GM12873 (cell line): ENCODE data around the gene NLRP6.

ENCODE experiments used
- TF ChIP-seq, protein P1 (sequence below): IDR thresholded peaks from 2 replicates; pipeline ENCODE4 v1.5.1; 2012; ENCODE audit warnings: low read depth, mild to moderate bottlenecking, moderate library complexity, low read length, control low read depth; ENCODE audit not compliant: insufficient read depth; ENCODE audit errors: missing control alignments

The NLRP6 gene

GRCh38 chr11:315051-315481 is 36.9 kb downstream of the NLRP6 start:
- TF ChIP-seq, protein P1, sequence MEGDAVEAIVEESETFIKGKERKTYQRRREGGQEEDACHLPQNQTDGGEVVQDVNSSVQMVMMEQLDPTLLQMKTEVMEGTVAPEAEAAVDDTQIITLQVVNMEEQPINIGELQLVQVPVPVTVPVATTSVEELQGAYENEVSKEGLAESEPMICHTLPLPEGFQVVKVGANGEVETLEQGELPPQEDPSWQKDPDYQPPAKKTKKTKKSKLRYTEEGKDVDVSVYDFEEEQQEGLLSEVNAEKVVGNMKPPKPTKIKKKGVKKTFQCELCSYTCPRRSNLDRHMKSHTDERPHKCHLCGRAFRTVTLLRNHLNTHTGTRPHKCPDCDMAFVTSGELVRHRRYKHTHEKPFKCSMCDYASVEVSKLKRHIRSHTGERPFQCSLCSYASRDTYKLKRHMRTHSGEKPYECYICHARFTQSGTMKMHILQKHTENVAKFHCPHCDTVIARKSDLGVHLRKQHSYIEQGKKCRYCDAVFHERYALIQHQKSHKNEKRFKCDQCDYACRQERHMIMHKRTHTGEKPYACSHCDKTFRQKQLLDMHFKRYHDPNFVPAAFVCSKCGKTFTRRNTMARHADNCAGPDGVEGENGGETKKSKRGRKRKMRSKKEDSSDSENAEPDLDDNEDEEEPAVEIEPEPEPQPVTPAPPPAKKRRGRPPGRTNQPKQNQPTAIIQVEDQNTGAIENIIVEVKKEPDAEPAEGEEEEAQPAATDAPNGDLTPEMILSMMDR, result no peak

GRCh38 chr11:315516-315994 is 37.3 kb downstream of the NLRP6 start:
- TF ChIP-seq, protein P1, result no peak

DNA sequence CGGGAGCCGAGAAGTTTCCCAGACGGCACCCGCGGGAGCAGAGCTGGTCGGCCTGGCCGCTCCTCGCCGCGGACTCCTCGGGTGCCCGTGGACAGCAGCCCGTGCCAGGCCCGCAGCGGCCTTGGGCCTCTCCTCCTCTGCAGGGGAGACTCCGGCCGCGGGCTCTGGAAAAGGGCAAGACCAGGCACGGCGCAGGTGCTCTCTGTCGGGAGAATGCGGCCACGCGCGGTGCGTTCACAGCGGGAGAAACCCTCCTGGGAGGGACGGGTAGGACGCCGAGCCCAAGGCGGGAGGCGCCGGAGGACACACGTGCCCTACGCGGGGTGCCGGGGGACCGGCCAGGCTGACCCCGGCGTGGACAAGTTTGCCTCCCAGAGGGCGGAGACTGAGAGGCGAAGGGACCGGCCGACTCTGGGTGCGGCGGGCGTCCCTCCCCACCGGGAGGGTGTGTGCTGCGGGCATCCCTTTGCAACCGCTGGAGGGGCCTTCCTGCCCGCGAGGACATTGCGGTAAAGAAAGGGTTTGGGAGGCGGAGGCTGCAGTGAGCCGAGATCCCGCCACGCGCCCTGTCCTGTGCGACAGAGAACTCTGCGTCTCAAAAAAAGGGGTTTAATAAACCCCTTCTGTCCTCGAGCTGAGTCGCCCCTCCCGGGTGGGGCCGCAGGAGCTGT is 38.0 kb downstream of the NLRP6 start:
- TF ChIP-seq, protein P1, result no peak

DNA sequence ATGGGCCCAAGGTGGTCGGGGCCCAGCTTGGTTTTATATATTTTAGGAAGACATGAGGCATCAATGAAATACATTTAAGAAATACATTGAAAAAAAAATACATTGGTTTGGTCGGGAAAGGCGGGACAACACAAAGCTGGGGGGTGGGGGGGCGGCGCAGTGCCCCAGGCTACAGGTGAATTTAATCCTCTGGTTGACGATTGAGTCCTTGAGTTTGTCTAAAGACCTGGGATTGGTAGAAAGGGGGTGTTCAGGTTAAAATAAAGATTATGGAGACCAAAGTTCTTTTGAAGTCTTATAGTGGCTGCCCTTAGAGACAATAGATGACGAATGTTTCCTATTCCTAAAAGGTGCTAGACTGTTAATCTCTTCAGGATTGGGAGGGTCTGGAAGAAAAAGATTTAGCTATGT is 38.7 kb downstream of the NLRP6 start:
- TF ChIP-seq, protein P1, result no peak

GRCh38 chr11:324156-324555 is 45.9 kb downstream of the NLRP6 start:
- TF ChIP-seq, protein P1, result no peak

DNA sequence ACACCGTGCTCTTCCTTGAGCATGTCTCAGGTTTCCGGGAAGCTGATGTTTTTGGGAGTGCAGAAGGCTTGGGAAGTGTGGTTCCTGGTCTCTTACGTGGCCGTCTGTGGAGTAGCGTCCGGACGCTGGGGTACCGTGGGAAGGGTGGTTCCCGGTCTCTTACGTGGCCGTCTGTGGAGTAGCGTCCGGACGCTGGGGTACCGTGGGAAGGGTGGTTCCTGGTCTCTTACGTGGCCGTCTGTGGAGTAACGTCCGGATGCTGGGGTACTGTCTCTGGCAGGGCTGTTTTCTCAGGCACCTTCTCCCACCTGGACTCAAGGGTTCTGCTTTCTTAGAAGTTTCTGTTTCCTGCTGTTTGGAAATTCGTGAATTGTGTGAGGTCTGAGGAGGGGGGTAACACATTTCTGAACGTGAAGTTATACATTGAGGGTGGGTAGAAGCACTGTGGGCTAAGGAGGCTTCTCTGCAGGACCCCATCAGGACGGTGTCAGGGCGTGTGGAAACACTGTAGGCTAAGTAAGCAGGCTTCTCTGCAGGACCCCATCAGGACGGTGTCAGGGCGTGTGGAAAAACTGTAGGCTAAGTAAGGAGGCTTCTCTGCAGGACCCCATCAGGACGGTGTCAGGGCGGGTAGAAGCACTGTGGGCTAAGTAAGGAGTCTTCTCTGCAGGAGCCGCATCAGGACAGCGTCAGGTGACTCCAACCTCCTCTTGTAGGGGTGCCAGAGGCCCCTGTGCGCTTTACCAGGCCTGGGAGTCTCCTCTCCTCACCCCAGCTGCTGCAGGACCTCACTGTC is 47.8 kb downstream of the NLRP6 start:
- TF ChIP-seq, protein P1, result no peak

- TF ChIP-seq, protein P1, result no peak
Measured at GRCh38 chr11:326592-326841, 48.3 kb downstream of the NLRP6 start.
